GDM1 (cell line): ENCODE results near the gene FN3K.
"Not testable (repeated sequence)": the region's sequence is repeated elsewhere in the genome, so short reads cannot be mapped to it uniquely, and the experiment has no call there.

Source experiments
- DNase-seq: peaks from one replicate; lab custom pipeline; 2025; lab: John Stamatoyannopoulos, UW

The FN3K gene

GRCh38 chr17:82775001-82775823 lies 39.8 kb downstream of the FN3K start:
- no peak for DNase-seq

- DNase-seq = no peak
These were observed 41.0 kb downstream of the FN3K start for GRCh38 chr17:82776454-82776853.

- not testable (repeated sequence) for DNase-seq
These were observed 42.5 kb downstream of the FN3K start for GRCh38 chr17:82777778-82778375.

GRCh38 chr17:82779541-82779940 lies 44.1 kb downstream of the FN3K start:
- no peak for DNase-seq

GRCh38 chr17:82780195-82780594 lies 44.8 kb downstream of the FN3K start:
- no peak for DNase-seq

- DNase-seq = no peak
These were observed 45.8 kb downstream of the FN3K start for GRCh38 chr17:82780971-82781893.

- peak; percentile 74 for DNase-seq
These were observed 46.5 kb downstream of the FN3K start for GRCh38 chr17:82781894-82782274.

GRCh38 chr17:82782657-82783207 lies 47.3 kb downstream of the FN3K start:
- DNase-seq = peak; percentile 31

- DNase-seq = no peak
These were observed 48.1 kb downstream of the FN3K start for GRCh38 chr17:82783498-82783897.

GRCh38 chr17:82785581-82785980 lies 50.2 kb downstream of the FN3K start:
- not testable (repeated sequence) for DNase-seq

GRCh38 chr17:82786427-82786826 lies 51.0 kb downstream of the FN3K start:
- DNase-seq = no peak

GRCh38 chr17:82787081-82787848 lies 51.9 kb downstream of the FN3K start:
- no peak for DNase-seq

GRCh38 chr17:82788206-82789001 lies 53.0 kb downstream of the FN3K start:
- DNase-seq = no peak

- no peak for DNase-seq
These were observed 53.7 kb downstream of the FN3K start for GRCh38 chr17:82789051-82789592.

- no peak for DNase-seq
These were observed 54.4 kb downstream of the FN3K start for GRCh38 chr17:82789806-82790205.

- DNase-seq = no peak
These were observed 55.0 kb downstream of the FN3K start for GRCh38 chr17:82790391-82790790.

GRCh38 chr17:82791532-82791931 lies 56.1 kb downstream of the FN3K start:
- DNase-seq = no peak

GRCh38 chr17:82793974-82794630 lies 58.7 kb downstream of the FN3K start:
- DNase-seq = no peak

GRCh38 chr17:82794781-82795482 lies 59.5 kb downstream of the FN3K start:
- no peak for DNase-seq
